NCI-H82 treated with DMSO at 0.1 percent for 48 hours (cell line): ENCODE measurements around the gene STARD8.
"Not testable (repeated sequence)": the region's sequence is repeated elsewhere in the genome, so short reads cannot be mapped to it uniquely, and the experiment has no call there.

Experiments
- DNase-seq: peaks from one replicate; lab custom pipeline; 2025; ENCODE audit not compliant: unreplicated experiment; lab: John Stamatoyannopoulos, UW

Gene STARD8

GRCh38 chrX:68647156-68647957 lies at the start of gene STARD8:
TSS of gene STARD8 (plus strand) at chrX:68647666. CDS start at chrX:68647883, 217 bp downstream.
- no peak for DNase-seq

- no peak for DNase-seq
Measured at GRCh38 chrX:68598841-68599240, 48.6 kb upstream of the STARD8 start.

GRCh38 chrX:68599256-68600152 lies 48.0 kb upstream of the STARD8 start:
- DNase-seq: no peak

GRCh38 chrX:68604216-68604615 lies 43.2 kb upstream of the STARD8 start:
- not testable (repeated sequence) for DNase-seq

- DNase-seq: not testable (repeated sequence)
Measured at GRCh38 chrX:68614733-68615132, 32.7 kb upstream of the STARD8 start.

GRCh38 chrX:68627986-68628385 lies 19.5 kb upstream of the STARD8 start:
- DNase-seq: no peak

- DNase-seq: not testable (repeated sequence)
Measured at GRCh38 chrX:68629936-68630335, 17.5 kb upstream of the STARD8 start.

GRCh38 chrX:68631336-68631735 lies 16.1 kb upstream of the STARD8 start:
- DNase-seq: no peak

- DNase-seq: no peak
Measured at GRCh38 chrX:68632491-68632890, 15.0 kb upstream of the STARD8 start.

- no peak for DNase-seq
Measured at GRCh38 chrX:68633981-68634380, 13.5 kb upstream of the STARD8 start.

GRCh38 chrX:68634649-68635227 lies 12.7 kb upstream of the STARD8 start:
- no peak for DNase-seq

GRCh38 chrX:68640661-68641060 lies 6.8 kb upstream of the STARD8 start:
- DNase-seq: no peak

GRCh38 chrX:68644861-68645260 lies 2.6 kb upstream of the STARD8 start:
- DNase-seq: no peak

- no peak for DNase-seq
Measured at GRCh38 chrX:68646421-68646820, 1.0 kb upstream of the STARD8 start.

GRCh38 chrX:68648960-68649359 lies 1.5 kb downstream of the STARD8 start:
- no peak for DNase-seq

GRCh38 chrX:68650491-68650890 lies 3.0 kb downstream of the STARD8 start:
- DNase-seq: no peak

GRCh38 chrX:68651110-68651509 lies 3.6 kb downstream of the STARD8 start:
- no peak for DNase-seq

- no peak for DNase-seq
Measured at GRCh38 chrX:68652326-68653170, 5.1 kb downstream of the STARD8 start.

GRCh38 chrX:68654693-68655092 lies 7.2 kb downstream of the STARD8 start:
- DNase-seq: no peak

GRCh38 chrX:68656473-68656872 lies 9.0 kb downstream of the STARD8 start:
- DNase-seq: not testable (repeated sequence)

- no peak for DNase-seq
Measured at GRCh38 chrX:68658530-68658929, 11.1 kb downstream of the STARD8 start.
